Measurements from ENCODE around the gene NFATC4.

- TF ChIP-seq CTCF (IDR thresholded peaks at IDR 0.05 in 8 of 11, conservative IDR thresholded peaks at IDR 0.05 in 3 of 11) (no peak), POLR2A (IDR thresholded peaks at IDR 0.05) (no peak), POLR2AphosphoS5 (IDR thresholded peaks at IDR 0.05) (no peak)
These were observed 44.0 kb upstream of the NFATC4 start for GRCh38 chr14:24324024-24324423.

Data from spleen (tissue), 7 donors.